ENCODE measurements around the gene SLC22A23.

The SLC22A23 gene

GRCh38 chr6:3276174-3277167, 180.4 kb downstream of the SLC22A23 start:
- DNase-seq (ENCODE audit: extremely low read depth in 1 of 2, low read depth in 1 of 2) = no peak

GRCh38 chr6:3273707-3274521, 182.9 kb downstream of the SLC22A23 start:
- DNase-seq (ENCODE audit: extremely low read depth in 1 of 2, low read depth in 1 of 2) = no peak

GRCh38 chr6:3272911-3273547, 183.8 kb downstream of the SLC22A23 start:
- DNase-seq (ENCODE audit: extremely low read depth in 1 of 2, low read depth in 1 of 2) = no peak

GRCh38 chr6:3271756-3272155, 185.1 kb downstream of the SLC22A23 start:
- DNase-seq (ENCODE audit: extremely low read depth in 1 of 2, low read depth in 1 of 2) = no peak

- DNase-seq (ENCODE audit: extremely low read depth in 1 of 2, low read depth in 1 of 2) = no peak
Observed at GRCh38 chr6:3270258-3270657, 186.6 kb downstream of the SLC22A23 start.

GRCh38 chr6:3269281-3269975, 187.4 kb downstream of the SLC22A23 start:
- no peak for DNase-seq (ENCODE audit: extremely low read depth in 1 of 2, low read depth in 1 of 2)

- DNase-seq (ENCODE audit: extremely low read depth in 1 of 2, low read depth in 1 of 2) = no peak
Observed at GRCh38 chr6:3268680-3269079, 188.2 kb downstream of the SLC22A23 start.

GRCh38 chr6:3267162-3267561, 189.7 kb downstream of the SLC22A23 start:
- DNase-seq (ENCODE audit: extremely low read depth in 1 of 2, low read depth in 1 of 2) = no peak

- no peak for DNase-seq (ENCODE audit: extremely low read depth in 1 of 2, low read depth in 1 of 2)
Observed at GRCh38 chr6:3266170-3266569, 190.7 kb downstream of the SLC22A23 start.

- no peak for DNase-seq (ENCODE audit: extremely low read depth in 1 of 2, low read depth in 1 of 2)
Observed at GRCh38 chr6:3265671-3266070, 191.2 kb downstream of the SLC22A23 start.

- no peak for DNase-seq (ENCODE audit: extremely low read depth in 1 of 2, low read depth in 1 of 2)
Observed at GRCh38 chr6:3264356-3264755, 192.5 kb downstream of the SLC22A23 start.

- no peak for DNase-seq (ENCODE audit: extremely low read depth in 1 of 2, low read depth in 1 of 2)
Observed at GRCh38 chr6:3263096-3263495, 193.8 kb downstream of the SLC22A23 start.

GRCh38 chr6:3261921-3262320, 194.9 kb downstream of the SLC22A23 start:
- no peak for DNase-seq (ENCODE audit: extremely low read depth in 1 of 2, low read depth in 1 of 2)

- DNase-seq (ENCODE audit: extremely low read depth in 1 of 2, low read depth in 1 of 2) = no peak
Observed at GRCh38 chr6:3261518-3261820, 195.4 kb downstream of the SLC22A23 start.

GRCh38 chr6:3260772-3261517, 195.9 kb downstream of the SLC22A23 start:
- DNase-seq (ENCODE audit: extremely low read depth in 1 of 2, low read depth in 1 of 2) = no peak

- DNase-seq (ENCODE audit: extremely low read depth in 1 of 2, low read depth in 1 of 2) = no peak
Observed at GRCh38 chr6:3260296-3260695, 196.6 kb downstream of the SLC22A23 start.

GRCh38 chr6:3259491-3259958, 197.3 kb downstream of the SLC22A23 start:
- DNase-seq (ENCODE audit: extremely low read depth in 1 of 2, low read depth in 1 of 2) = peak in 1 of 2 donors; percentile 11

GRCh38 chr6:3258720-3259490, 197.9 kb downstream of the SLC22A23 start, which contains the start of gene PSMG4:
Gene PSMG4, plus strand, starts transcription at chr6:3258947. Its CDS starts 76 bp downstream, at chr6:3259023.
- peak; percentile 86 for DNase-seq (ENCODE audit: extremely low read depth in 1 of 2, low read depth in 1 of 2)

GRCh38 chr6:3258201-3258600, 198.6 kb downstream of the SLC22A23 start:
- DNase-seq (ENCODE audit: extremely low read depth in 1 of 2, low read depth in 1 of 2) = no peak
